GM19193 (cell line): Measurements from ENCODE around the gene NCMAP.

Experiments used
- POLR2A ChIP-seq: IDR thresholded peaks from 4 replicates; pipeline ENCODE4 v1.6.1; 2011; ENCODE audit not compliant: insufficient read depth, insufficient read length; ENCODE audit errors: extremely low read depth

The NCMAP gene

DNA sequence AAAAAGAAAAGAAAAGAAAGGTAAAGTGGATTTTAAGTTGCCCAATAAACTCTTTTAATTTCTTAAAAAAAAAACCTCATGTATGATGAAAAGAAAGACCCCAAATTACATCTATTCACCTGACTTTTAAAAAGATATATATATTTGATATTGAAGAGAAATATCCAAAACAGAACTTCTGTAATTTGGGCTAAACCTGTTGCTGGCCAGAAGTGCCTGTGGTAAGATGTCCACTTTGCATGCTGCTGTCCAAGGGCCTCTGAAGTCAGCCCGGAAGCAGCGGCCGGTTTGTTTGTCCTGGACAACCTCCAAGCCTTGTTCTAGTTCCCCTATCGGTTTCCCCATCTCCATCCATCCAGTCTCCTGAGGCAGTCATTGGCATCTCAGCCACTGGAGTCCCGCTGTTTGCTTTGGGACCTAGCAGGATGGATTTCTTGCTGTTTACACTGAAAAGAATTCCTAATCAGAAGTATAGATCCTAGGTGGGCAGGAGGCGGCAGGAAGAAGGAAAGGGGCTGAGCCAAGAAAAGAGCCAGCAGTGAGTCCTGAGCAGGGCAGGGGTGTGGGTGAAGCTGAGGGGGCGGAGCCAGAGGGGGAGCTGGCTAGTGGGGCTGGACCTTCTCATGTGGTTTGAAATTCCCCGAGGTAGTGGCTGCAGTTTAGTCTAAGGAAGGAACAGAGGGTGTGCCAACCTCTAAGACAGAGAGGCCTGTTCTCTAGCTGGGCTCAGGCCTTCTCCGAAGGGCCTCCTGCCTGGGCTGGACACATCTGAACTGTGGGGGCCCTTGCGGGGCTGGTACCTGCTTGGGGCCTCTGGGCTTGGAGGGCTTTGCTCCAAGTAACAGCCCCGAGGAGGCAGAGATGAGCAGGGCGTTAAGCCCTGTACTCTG is 3.3 kb downstream of the NCMAP start:
- TF ChIP-seq POLR2A, result no peak

DNA sequence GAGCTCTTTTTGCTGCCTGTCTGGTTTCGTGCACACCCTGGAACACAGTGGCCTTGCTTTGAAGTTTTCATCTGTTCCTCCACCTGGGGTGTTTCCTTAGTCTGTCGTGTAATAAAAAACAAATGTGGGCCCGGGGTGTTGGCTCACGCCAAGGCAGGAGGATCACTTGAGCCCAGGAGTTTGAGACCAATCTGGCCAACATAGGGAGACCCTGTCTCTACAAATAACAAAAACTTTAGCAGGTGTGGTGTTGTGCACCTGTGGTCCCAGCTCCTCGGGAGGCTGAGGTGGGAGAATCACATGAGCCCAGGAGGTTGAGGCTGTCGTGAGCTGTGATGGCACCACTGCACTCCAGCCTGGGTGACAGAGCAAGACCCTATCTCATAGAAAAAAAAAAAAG is 4.5 kb downstream of the NCMAP start:
- TF ChIP-seq POLR2A, result no peak

DNA sequence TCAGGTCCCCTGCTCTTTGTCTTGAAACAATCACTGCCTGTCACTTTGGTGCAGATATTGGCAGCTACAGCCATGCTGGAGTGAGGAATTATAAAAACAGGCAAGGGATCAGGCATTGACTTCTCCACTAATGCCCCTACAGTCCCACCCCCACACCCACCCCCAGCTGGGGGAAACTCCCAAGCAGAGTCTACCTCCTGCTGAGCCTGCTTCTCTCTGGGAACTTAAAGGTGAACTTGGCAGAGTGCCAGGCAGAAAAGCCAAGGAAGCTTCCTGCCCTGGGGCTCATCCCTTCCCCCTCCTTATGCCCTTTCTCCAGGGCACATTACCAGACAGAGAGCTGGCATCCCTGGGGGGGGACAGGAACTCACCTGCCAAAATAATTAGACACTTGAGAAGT is 6.7 kb downstream of the NCMAP start:
- no peak for TF ChIP-seq POLR2A

DNA sequence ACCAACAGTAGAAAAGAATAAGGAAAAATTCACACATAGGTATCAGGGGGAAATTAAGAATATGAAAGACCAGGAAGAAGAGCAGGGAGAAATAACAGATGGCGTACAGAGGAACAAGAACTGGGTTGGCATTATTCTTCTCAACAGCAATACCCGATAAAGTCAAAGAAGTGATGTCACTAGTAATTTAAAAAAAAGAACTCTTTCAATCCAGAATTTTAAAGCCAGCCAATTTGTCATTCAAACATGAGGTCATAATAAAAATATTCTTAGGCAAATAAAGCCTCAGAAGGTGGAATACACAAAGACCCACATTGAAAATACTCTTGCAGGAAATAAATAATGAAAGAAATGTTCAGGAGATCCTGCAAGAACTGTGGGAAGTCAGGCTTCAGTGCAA is 8.8 kb downstream of the NCMAP start:
- no peak for TF ChIP-seq POLR2A

DNA sequence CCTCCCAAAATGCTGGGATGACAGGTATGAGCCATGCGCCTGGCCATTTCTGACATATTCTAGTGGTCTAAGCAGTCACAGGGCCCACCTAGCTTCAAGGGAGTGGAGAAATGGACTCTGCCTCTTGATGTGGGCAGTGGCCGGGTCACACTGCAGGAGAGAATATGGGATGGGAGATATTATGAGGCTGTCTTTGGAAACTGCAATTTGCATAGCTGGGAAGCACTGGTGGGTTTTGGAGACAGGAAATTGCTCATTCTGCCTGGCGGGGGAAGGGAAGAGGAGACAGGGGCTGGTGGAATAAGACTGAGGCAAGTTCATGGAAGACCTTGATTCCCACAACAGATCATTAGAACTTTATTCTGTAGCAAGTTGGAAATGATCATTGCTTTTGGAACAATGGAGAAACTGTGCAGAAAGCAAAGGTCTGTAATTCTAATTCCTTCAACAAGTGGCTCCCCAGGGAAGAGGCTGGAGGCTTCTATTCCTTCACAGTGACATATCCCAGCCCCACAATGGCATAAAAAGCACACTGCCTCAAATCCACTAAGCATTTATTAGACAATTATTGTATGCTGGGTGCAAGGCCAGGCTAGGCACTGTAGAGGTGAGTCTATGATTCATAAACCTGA is 10.5 kb downstream of the NCMAP start:
- no peak for TF ChIP-seq POLR2A

DNA sequence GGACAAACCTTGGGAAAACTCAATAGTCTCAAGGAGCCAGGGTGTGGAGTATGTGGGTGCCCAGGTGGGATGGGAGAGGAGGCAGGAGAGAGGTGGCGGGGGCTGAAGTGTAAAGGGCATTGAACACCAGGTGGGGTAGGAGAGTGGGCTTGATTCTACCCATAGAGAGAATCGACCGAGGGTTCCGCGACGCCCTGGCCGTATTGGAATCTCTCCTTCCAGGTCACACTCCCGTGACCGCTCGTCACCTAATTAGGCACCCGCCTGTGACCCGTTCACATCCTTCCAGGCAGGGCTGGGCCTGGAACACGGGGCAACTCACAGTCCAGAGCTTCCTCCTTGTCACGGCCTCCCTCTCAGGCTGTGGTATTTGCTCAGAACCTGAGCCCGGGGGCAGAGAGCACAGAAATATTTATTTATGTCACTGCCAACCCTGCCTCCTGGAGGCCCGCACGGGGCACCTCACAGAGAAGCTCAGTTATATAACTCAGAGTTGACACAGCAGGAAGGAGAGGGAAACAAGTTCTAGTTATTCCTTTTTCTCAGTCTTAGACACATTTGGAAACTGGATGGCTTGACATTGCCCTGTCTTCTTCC is 12.0 kb downstream of the NCMAP start:
- TF ChIP-seq POLR2A, result no peak

DNA sequence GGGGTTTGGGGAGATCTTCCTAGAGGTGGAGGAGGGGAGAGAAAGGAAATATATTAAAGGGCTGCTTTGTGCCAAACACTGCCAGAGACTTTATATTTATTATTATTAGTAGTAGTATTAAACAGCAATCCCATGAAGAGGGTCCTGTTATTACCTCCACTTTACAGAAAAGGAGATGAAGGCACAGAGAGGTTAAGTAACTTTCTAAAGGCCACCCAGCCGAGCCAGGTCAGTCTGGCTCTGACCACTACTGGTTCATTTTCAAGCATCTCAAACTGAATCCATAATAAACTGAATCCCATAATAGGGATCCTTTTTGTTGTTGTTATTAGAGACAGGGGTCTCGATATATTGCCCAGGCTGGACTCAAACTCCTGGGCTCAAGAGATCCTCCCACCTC is 12.6 kb downstream of the NCMAP start:
- no peak for TF ChIP-seq POLR2A

DNA sequence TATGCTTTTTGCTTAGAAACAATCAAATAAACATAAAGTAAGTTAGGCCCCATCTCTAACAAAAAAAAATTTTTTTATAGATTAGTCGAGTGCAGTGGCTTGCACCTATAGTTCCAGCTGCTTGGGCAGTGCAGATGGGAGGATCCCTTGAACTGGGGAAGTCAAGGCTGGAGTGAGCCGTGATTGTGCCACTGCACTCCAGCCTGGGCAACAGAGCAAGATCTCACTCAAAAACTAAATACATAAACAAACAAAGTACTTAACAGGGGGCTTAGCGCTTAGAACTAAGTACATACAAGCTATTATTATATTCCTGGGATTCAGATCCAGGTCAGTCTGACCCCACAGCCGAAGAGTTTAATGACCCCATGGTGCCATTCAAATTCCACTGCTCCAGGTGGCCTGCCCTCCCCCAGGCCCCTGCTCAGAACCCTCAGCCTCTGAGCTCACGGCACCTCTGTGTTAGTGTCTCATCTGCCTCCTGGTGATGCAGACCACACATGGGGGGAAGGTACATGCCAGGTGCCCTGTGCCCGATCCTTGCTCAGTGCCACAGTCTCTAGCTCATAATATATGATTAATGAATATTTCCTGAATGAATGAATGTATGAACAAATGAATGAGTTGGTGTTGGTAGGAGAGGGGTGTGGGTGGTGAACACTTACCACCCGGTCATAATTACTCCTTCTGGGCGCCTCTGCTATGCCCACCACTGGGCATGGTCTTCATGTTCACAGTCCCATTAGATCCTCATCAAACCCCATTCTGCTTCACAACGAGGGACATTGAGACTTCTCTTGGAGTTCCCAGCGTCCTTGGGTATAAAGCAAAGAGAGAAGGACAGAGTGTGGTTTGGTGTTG is 14.6 kb downstream of the NCMAP start:
- TF ChIP-seq POLR2A, result no peak

DNA sequence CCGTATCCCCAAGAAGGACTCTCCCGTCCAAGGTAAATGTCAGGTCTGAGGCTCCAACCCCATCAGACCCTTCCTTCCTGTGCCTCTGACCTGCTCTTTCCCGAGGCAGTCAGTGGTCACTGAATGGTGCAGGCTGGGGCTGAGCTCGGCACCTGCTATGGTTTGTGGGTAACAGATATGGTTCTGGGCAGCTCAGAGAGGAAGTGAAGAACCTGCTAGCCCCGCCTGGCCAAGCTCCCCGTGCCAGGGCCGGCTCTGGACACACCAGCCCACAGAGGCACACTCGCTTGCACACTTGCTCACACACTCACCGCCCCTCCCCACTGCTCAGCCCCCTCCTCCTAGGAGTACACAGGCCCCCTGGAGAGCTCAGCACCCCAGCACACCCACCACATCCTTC is 16.4 kb downstream of the NCMAP start:
- TF ChIP-seq POLR2A, result no peak

DNA sequence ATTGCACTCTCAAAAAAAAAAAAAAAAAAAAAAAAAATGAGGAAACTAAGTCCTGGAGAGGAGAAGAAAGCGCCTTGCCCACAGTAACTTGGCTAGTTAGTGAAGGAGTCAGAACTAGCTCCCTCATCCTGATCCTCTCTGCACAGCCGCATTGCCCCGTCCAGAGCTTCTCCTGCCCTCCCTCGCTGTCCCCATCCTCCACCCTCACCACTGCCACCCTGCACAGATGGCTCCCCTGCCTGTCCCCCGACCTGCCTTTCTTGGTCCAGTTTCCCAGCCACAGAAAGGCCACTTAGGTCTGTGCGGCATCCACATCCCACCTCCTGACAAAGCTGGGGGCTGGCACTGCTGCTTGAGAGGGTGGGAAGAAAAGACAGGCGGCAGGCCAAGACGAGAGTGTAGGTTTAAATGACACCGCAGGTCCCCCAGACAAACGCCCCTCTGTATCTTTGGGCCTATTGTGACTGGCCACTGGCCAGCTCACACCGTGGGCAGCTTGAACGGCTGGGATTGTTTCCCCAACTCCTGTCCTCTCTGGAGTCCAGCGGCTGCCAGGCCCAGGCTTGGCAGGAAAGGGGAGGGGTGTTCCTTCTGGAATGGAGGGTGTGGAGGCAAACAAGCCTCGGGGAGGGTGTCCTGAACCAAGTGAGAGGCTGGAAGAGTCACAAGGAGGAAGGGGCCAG is 20.2 kb downstream of the NCMAP start:
- no peak for TF ChIP-seq POLR2A

DNA sequence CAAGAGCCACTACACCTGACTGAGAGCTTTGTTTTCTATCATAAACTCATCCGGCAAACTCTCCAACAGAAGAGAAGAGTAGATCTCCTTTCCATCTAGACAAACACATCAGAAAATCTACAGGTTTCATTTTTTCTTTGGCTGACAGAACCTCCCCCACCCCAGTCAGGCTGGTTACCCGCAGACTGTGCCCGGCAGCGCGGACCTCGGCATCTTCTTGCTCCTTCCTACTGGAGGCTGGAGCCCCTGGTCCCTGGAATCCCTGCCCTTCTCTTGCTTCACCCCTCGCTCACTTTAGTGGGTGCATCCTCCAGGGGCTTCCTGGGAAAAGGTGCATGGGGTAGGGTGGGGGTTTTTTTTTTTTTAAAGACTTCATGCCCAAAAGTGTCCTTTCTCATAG is 23.0 kb downstream of the NCMAP start:
- no peak for TF ChIP-seq POLR2A

DNA sequence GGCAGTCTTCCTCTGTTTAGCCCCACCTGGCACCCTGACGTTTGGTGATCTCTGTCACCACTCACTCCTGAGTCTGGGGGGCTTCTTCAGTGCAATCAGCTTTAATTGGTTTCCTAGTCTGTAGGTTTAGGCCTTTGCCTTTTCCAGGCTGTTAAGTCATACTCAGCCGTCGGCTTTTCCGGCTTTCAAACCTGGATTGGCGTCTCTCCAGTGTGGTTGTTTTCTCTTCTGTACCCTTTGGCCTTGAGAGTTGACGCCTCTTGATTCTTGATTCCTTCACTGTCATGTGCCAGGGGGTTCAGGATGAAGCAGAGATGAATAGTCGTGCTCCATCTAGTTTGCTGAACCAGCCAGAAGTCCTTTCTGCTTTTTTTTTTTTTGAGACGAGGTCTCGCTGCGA is 24.9 kb downstream of the NCMAP start:
- TF ChIP-seq POLR2A, result no peak

DNA sequence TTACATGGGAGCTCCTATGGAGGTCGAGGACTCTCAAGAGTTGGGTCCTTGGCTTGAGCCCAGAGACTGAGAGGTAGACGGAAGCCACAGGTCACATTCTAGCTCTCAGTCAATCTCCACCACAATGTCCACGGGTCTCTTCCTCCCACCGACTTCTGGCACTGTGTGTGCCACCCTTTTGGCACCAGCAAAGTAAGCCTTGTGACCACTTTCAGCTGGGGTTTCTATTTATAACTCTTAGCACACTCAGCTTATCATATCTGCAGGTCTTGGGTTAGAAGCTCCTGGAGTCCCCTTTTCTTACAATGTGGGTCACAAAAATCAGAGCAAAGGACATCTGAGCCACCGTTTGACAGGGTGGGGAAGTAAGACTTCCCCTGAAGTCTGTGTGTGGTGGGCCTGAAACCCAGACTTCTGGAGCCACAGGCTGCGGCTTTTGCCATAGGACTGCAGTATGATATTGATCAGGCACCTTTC is 28.3 kb downstream of the NCMAP start:
- TF ChIP-seq POLR2A, result no peak

DNA sequence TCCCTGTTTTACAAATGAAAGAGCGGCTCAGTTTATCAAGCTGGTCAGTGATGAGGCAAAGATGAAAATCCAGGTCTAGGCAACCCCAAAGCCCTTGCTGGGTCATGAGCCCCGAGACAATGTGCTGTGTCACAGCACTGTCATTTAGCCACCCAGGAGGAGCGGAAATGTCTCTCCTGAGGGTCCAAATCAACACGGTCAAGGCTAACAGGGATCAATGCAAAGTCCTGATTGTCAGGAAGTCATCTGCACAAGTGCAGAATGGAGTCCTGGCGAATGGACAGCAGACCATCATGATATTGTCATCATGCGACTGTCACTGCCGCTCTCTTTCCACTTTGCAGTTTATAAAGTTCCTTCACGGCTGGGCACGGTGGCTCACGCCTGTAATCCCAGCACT is 30.2 kb downstream of the NCMAP start:
- no peak for TF ChIP-seq POLR2A
